GM04503 (cell line): ENCODE data around the gene C4orf46.

Source experiments
- DNase-seq: peaks from one replicate; pipeline ENCODE4 v3.0.0-alpha.2; 2012; ENCODE audit warnings: low read depth

C4orf46 gene

DNA sequence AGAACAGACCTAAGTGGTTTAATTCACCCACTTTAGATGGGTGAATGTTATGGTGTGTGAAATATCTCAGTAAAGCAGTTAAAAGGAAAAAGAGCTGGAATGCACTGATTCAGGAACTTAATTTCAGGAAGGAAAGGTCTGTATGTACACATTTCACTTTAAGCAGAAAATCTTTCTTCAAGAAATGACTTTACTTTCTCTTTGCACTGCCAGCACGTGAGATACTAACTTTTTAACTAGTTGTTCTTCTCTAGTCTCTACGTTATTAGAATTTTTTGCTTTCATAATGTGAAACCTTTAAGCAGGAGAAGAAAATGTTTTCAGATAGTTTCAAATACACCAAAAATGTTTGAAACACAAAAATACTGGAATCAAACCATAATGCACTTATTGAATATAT is 18.8 kb downstream of the C4orf46 start:
- no peak for DNase-seq

DNA sequence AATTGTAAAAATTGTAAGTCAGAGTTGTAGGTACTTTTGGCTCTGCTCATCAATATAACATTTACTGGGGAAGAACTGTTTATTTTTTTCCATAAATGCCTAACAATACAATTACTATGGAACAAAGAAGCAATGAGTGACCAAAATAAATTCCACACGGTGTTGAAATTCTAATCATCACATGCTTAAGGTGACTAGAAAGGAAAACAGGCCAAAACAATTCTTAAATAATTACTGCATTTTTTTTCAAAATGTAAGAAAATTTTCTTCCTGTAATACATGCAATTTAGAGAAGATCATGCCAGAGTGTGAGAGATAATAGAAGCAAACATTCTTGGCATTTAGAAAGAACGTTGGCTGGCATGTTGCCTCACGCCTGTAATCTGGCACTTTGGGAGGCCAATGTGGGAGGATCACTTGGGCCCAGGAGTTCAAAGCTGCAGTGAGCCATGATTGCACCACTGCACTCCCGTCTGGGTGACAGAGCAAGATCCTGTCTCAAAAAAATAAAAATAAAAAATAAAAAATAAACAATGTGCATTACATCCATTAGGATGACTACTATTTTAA is 22.5 kb downstream of the C4orf46 start:
- DNase-seq, result no peak

GRCh38 chr4:158644760-158645159 is 26.9 kb downstream of the C4orf46 start:
- DNase-seq, result no peak

GRCh38 chr4:158644356-158644755 is 27.3 kb downstream of the C4orf46 start:
- no peak for DNase-seq

DNA sequence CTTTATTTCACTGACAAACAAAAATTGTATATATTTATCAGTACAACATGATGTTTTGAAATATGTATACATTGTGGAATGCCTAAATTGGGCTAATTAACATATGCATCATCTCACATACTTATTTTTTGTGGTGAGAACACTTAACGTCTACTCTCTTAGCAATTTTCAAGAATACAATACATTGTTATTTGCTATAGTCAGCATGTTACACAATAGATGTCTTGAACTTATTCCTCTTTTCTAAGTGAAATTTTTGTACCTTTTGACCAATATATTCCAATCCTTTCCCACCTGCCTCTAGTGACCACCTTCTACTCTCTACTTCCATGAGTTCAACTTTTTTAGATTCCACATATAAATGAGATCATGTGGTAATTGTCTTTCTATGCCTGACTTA is 35.1 kb downstream of the C4orf46 start:
- no peak for DNase-seq

DNA sequence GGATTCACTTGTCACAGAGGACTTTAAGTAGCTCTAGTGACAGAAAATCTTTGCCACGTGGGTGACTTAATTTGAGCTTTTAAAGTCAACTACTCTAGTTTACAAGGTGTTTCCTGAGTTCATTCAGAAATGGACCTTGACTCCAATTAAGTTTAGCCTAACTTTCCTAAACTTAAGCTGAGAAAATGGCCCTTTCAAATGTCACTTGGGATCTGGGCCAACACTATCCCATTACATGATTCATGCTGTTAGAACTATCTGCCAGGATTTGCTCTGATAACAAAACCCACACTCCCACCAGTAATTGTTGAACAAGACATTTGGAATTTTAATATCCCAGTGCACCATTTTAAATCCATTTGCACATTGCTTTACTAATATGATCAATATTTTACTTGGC is 40.8 kb downstream of the C4orf46 start:
- no peak for DNase-seq

GRCh38 chr4:158625544-158625943 is 46.1 kb downstream of the C4orf46 start:
- DNase-seq, result no peak

- no peak for DNase-seq
These were observed 46.7 kb downstream of the C4orf46 start for GRCh38 chr4:158624889-158625478.

DNA sequence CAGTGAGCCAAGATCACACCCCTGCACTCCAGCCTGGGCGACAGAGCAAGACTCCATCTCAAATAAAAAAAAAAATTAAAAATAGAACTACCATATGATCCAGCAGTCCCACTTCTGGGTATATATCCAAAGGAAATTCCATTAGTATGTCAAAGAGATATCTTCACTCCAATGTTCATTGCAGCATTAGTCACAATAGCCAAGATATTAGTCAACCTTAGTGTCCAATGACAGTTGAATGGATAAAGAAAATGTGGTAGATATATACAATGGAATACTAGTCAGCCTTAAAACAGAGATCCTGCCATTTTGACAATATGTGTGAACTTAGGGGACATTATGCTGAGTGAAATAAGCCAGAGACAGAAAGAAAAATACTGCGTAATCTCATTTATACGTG is 49.4 kb downstream of the C4orf46 start:
- DNase-seq, result no peak

DNA sequence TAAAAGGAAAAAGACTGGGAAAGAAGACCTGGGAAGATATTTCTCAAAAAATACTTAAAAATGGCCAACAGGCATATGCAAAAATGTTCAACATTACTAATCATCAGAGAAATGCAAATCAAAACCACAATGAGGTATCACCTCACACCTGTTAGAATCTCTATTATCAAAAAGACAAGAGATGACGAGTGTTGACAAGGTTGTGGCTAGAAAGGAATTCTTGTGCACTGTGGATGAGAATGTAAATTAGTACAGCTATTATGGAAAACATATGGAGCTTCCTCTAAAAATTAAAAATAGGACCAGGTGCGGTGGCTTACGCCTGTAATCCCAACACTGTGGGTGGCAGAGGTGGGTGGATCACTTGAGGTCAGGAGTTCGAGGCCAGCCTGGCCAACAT is 50.0 kb downstream of the C4orf46 start:
- DNase-seq, result no peak

DNA sequence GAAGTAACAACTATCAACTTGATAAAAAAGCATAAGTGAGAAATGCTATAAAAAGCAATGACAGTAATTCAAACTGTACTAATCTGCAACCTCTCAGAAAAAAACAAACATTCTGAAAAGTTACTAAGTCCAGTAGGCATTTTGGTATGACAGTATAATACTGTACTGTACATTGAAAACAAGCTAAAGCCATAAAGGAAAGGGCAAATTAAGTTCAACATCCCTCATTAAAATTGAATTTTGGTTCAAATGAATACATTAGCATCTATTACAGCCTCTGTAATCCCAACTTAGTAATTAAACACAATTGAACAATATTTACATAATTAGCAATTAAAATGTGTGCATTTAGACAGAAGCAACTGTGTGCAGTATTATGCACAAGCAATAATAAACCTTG is 53.7 kb downstream of the C4orf46 start:
- DNase-seq, result no peak
